Gastroesophageal sphincter (tissue), 3 donors: ENCODE results near the gene CCDC81.

ENCODE experiments used
- CTCF ChIP-seq, 4 experiments: fragments of 200-600 bp in 2 of 4; fragments of 450-650 bp in 2 of 4; sonication (generic) in 1 of 4; IDR thresholded peaks; one replicate each; pipeline ENCODE4 v1.5.1; 2017 to 2019; ENCODE audit warnings: antibody characterized with exemption in 4 of 4, mild to moderate bottlenecking in 2 of 4, moderate library complexity in 2 of 4
- EP300 ChIP-seq: sonication (generic); formaldehyde crosslinking; IDR thresholded peaks from one replicate; pipeline ENCODE4 v1.6.1; 2017; ENCODE audit warnings: antibody characterized with exemption, mild to moderate bottlenecking

- TF ChIP-seq CTCF (IDR thresholded peaks at IDR 0.05) (no peak), EP300 (no peak)
These were observed 2.6 kb upstream of the CCDC81 start for GRCh38 chr11:86372041-86372440.
